T47D (cell line): ENCODE data around the gene EZH2.

ENCODE experiments used
- DNase-seq, 2 experiments: peaks; one replicate each; pipeline versions ENCODE4 v3.0.0 to v3.0.0-alpha.2; 2011 to 2012; ENCODE audit warnings: low read depth in 1 of 2, low spot score in 1 of 2
- JUND ChIP-seq: IDR thresholded peaks from 2 replicates; pipeline ENCODE4 v1.6.1; 2012; ENCODE audit warnings: low read depth
- in situ Hi-C: cut with HindIII; loops from 2 replicates; pipeline ENCODE4 v1.10.0; 2016; ENCODE audit warnings: low sequenced_read_pairs, low pct_unique_long_range_greater_than_20kb

The EZH2 gene

DNA sequence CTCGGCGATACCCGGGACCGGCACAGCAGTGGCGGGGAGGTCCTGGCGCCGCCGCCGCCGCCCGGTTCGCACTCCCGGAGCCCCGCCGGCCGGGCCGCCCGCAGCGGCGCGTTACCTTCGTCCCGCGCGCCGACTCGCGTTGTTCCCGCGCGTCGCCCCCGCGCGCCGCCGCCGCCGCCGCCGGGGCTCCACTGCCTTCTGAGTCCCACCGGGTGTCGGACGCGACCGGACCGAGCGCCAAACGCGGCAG lies at the start of gene EZH2:
Gene EZH2, minus strand, starts transcription at position 243 of the 250 bp plus-strand sequence. CDS start 36,993 bp downstream, outside the sequence.
- TF ChIP-seq JUND, result no peak

DNA sequence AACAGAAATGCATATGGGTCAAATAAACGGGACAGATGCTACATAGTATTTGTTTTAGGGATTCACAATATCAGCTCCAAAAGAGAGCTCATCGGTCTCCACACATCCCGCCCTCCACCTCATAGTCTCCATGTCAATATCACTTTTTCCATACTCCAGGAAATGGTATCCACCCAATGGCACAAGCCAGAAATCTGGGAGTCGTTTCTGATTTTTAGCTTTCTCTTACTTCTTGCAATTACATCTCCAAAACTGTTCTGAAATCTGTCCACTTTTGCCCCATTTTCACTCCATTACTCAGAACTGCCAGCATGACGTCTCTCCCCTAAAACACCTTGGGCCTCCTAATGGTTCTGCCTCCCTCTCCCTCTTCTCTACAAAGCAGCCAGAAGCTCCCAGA lies 47.4 kb upstream of the EZH2 start:
- no peak for TF ChIP-seq JUND
- no peak for DNase-seq
- in situ Hi-C loops, result no loop called here

More for the DNA sequence above, at the start of gene EZH2:
- in situ Hi-C loops, result no loop called here
- no peak for DNase-seq

DNA sequence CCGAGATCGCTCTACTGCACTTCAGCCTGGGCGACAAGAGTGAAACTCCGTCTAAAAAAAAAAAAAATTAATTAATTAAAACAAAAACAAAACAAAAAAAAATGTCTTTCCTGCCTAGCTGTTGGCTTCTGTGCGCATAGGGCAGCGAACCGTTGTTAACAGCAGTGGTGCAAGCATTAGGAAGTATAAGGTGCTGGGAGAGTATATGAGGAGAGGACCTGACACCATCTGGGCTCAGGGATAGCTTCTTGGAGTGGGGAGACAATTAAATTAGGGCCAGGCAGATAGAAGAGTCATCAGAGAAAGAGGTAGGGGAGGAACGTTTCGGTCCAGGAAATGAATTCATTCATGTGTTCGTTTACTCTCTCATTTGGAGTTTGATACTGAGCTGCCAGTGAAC lies 46.2 kb upstream of the EZH2 start:
- no peak for TF ChIP-seq JUND
- in situ Hi-C loops, result no loop called here
- DNase-seq, result no peak

DNA sequence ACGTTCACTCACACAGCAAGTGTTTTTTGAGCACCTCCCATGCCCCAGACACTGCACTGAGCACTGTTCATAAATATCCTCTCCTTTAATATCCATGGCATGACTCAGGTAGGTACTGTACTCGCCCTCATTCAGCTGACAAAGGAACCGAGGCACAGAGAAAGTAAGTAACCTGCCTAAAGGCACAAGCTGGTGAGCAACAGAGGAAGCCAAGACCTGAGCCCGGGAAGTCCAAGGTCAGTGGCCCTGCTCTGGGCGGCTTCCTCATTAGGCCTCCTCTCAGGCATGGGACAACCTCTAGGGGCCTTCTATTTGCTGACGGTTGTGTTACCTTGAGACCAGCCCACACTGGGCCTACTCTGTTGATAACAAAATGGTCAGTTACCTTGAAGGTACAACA lies 45.1 kb upstream of the EZH2 start:
- in situ Hi-C loops, result no loop called here
- TF ChIP-seq JUND, result no peak

DNA sequence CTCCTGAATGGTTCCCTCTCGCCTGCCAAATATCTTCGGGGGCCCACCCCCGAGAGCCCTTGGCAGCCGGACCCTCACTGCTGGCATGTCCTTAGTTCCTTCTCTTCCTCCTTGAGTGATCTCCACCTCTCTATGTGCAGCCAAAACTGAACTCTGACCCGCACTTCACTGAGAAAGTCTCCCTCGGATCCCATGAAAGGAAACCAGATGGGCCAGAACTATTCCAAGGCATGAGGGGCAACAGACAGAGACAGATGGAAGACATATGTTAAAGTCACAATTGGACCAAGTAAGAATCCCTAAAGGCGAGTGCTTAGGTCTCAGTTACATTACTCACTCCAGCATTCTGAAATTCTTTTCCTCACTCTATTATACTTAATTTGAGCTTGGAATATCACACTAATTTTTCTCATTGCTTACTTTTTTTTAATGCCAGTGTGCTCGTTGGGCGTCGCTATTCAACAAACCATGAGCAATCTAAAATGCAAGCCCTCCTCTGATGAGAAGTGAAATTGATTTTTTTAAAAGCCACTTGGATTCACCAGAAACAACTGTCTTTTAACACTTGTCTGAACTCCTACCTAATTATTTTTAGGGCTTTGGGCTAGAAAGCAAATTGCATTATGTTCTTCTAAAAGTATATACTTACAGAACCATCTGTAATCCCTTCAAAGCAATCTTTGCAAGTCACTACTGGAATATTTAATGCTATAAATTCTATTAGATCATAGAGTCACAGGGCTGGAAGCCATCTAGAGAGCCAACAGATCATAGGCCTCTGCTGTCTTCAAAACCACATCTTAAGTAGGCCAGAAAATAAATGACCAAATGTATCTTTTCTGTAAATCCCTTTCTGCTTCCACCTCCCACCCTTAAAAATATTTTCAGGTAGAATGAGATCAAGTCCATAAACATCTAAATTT lies 43.3 kb upstream of the EZH2 start:
- in situ Hi-C loops, result no loop called here
- no peak for DNase-seq
- no peak for TF ChIP-seq JUND

More for the DNA sequence above, 45.1 kb upstream of the EZH2 start:
- no peak for DNase-seq

DNA sequence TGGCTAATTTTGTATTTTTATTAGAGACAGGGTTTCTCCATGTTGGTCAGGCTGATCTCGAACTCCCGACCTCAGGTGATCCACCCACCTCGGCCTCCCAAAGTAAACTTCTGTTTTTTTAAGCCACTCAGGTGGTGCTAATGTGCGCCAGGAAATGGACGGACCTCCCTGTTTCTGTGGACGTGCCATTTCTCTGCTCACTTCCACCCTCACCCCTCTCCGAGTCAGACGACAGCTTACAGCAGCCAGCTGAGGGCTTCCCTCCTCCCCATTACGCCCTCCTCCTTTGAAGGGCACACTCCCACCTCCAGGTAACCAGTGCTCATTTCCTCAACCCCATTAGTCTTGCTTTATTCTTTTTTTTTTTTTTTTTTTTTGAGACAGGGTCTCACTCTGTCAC lies 41.7 kb upstream of the EZH2 start:
- in situ Hi-C loops, result no loop called here
- no peak for DNase-seq
- TF ChIP-seq JUND, result no peak

DNA sequence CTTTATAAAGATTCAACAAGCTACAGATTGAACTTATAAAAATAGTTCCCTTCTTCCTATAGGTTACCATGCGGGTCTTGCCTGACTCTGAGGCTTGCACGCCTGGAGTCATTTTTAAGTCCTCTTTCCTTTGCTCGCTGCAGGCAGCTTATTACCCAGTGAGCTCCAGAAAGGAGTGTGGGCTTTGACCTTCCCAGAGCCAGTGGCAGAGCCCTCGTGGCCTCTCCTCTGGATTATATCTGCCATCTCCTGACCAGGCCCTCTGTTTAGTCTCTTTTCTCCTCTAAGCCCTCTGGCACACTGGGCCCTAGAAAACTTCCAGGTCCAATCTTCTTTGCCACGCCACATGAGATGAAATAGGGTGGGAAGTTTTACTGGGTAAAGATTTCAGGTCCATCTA lies 39.9 kb upstream of the EZH2 start:
- in situ Hi-C loops, result no loop called here

DNA sequence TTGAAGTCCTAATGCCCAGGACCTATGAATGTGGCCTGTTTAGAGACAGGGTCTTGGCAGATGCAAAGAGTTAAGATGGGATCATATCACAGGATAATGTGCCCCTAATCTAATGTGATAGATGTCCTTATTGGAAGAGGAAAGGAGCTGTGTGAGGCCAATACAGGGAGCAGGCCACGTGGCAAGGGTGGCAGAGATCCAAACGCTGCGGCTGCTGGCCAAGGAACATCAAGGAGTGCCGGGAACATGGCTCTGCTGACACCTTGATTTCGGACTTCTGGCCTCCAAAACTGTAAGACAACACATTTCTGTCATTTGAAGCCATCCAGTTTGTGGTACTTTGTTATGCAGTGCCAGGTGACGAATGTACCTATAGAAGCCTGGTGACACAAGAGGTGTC lies 37.7 kb upstream of the EZH2 start:
- DNase-seq, result no peak
- in situ Hi-C loops, result no loop called here
- TF ChIP-seq JUND, result no peak

More for the DNA sequence above, 39.9 kb upstream of the EZH2 start:
- DNase-seq, result no peak
- no peak for TF ChIP-seq JUND

DNA sequence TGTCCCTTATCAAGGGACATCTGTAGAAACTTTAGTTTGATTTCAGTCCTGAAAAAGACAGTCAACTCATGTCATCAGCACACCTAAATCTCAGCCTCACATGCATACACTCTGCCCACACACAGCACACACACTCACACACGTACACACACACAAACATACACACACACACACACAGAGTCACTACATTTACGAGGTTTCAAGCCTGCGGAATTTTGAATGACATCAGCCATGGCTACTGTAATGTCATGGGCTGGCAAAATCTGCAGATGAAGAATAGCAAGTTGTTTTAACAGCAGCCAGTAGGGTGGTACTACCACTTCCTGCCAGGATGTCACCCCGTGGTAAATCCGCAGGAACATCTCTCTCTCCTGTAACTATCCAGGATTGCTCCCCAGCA lies 37.1 kb upstream of the EZH2 start:
- in situ Hi-C loops, result no loop called here
- no peak for DNase-seq
- no peak for TF ChIP-seq JUND

DNA sequence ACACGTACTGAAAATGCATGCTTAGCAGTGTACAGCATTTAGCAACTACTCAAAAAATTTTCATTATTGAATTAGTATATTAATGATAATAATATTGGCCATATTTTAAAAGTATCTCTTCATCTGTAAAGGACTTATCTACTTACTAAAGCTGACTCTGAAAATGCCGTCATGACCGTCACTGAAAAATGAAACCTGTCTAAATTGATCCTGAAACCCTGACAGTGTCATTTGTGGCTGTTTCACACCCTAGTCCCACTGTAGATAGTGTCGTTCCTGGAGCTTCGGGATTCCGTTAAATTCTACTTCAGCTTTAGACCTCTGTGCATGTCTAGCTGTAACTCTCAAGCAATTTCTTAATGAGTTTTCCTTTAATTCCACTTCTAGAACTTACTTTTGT lies 35.8 kb upstream of the EZH2 start:
- TF ChIP-seq JUND, result no peak
- in situ Hi-C loops, result no loop called here
- DNase-seq, result no peak

DNA sequence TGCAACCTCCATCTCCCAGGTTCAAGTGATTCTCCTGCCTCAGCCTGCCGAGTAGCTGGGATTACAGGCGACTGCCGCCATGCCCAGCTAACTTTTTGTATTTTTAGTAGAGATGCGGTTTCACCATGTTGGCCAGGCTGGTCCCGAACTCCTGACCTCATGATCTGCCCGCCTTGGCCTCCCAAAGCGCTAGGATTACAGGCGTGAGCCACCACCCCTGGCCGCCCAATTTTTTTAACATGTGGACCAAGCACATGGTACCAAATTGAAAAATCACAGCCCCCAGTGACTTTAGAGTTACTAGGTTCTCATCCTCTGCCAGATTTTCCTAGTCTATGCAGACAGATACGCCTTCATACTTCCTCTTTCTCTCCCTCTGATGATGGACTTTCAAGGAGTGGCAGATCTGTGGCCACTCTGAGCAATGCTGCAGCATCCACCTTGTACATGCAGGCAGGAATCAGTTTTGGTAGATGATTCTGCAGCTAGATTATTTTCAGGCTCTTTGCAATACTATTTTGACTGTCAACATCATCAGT lies 34.0 kb upstream of the EZH2 start:
- DNase-seq, result no peak
- in situ Hi-C loops, result no loop called here
- no peak for TF ChIP-seq JUND

DNA sequence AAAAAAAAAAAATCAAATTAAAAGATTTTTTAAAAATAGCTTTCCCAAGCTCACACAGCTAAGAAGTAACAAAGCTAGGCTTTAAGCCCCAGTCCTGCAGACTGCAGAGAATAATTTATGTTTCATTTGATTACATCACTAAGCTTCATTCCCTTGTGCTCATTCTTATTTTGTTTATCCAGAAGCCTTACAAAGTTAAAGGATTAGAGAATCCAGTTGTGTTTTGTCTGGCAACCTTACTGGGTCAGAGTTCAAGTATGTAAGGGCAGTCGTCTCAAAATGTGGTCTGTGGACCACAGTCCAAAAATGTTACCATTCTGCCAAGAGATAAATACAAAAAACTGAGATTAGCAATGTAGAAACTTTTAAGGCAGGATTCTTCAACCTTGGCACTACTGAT lies 32.1 kb upstream of the EZH2 start:
- DNase-seq, result no peak
- TF ChIP-seq JUND, result no peak
- in situ Hi-C loops, result no loop called here

DNA sequence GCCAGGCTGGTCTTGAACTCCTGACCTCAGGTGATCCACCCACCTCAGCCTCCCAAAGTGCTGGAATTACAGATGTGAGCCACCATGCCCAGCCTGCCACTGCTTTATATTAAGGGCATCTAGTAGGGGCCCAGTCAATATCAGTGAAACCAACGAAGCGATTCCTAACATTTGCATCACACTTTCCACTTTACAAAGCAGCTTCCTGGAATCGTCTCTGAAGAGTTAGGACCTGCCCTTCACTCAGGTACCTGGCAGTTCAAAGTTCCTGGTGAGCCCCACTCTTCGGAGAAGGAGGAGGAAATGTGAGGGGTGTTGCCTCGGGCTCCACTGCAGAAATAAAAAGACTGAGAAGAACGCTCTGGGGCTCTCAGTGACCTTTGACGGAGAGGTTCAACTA lies 31.1 kb upstream of the EZH2 start:
- no peak for TF ChIP-seq JUND
- DNase-seq, result no peak
- in situ Hi-C loops, result no loop called here
